HTERT RPE-1 (cell line): Measurements from ENCODE around the gene MACF1.

ENCODE experiments used
- in situ Hi-C: fragments of 300-500 bp; cut with MboI; formaldehyde crosslinking; loops from 4 replicates; pipeline ENCODE4 v1.14.3; 2020; ENCODE audit warnings: low sequenced_read_pairs

Gene MACF1

DNA sequence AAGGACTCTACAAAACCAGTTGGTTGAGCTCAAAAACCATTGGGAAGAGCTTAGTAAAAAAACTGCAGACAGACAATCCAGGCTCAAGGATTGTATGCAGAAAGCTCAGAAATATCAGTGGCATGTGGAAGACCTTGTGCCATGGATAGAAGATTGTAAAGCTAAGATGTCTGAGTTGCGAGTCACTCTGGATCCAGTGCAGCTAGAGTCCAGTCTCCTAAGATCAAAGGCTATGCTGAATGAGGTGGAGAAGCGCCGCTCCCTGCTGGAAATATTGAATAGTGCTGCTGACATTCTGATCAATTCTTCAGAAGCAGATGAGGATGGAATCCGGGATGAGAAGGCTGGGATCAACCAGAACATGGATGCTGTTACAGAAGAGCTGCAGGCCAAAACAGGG, 183.0 kb downstream of the MACF1 start:
- in situ Hi-C loops = no loop called here

DNA sequence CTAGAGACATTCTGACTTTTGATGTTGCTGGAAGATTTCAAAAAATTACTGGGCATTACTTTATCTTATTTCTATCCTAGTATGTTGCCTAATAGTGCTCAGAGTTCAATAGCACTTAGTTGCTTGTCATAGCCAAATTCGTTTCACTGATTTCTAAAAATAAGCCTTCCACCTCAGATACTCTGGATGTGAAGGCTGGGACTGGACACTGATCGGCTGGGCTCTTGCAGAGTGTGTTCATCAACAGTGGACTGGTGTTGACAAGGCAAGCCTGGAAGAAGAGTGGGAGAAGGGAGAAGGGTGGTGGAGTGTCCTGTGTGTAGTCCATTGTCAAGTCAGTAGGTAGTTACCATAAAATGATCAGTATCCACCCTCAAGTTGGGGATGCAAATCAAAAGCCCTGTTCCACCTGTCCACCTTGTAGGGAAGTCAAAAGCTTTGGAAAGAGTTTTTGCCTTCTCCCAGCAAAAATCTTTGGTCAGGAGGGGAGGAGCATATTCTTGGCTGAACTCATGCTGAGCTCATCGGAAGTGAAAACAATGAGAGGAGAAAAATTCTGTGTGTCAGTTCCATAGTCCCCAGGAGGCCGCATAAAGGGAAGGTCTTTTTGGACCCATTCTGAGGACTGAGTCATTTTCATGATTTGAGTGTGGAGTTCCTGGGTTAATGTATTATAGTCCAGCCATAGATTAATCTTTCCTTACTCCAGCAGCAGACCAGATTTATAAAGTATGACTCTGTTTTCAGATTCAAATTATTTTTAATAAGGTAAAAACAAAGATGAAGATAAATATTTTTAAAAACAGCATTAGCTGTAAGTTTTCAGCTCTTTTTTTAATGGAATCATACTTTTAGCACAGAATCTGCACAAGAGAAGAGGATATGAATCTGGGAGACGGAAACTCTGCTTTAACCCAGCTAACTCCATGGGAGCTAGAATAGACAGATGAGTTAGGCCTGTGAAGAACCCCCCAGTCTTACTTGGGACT, 187.5 kb downstream of the MACF1 start:
- in situ Hi-C loops = no loop called here

DNA sequence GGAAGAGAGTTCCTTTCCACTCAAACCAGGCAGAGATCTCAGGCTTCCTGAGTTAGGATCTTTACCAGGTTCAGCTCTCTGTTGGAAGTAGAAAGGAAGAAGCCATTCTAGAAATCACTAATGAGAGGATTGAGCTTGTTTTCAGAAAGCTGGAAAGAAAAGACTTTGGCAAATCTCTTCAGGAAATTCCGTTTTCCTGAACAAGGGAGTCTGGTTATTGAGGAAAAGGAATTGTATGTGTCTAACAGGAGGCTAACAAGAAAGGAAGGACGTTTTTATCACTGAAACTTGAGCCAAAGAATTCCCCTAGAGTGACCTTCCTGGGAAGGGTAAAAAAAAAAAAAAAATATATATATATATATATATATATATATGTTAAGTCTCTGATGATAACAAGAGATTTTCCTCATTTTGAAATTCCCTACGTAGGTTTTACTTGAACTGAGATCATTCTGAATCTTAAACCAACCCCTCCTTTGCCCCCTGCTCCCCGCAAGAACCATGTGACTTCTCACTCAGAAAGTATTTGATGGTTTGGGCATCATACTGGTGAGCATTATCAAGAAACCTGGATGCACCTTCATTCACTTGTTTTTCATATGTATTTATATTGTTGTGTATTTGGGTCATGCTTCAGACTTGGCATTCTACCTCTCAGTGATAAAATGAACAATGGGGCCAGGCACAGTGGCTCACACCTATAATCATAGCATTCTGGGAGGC, 188.5 kb downstream of the MACF1 start:
- in situ Hi-C loops = no loop called here

DNA sequence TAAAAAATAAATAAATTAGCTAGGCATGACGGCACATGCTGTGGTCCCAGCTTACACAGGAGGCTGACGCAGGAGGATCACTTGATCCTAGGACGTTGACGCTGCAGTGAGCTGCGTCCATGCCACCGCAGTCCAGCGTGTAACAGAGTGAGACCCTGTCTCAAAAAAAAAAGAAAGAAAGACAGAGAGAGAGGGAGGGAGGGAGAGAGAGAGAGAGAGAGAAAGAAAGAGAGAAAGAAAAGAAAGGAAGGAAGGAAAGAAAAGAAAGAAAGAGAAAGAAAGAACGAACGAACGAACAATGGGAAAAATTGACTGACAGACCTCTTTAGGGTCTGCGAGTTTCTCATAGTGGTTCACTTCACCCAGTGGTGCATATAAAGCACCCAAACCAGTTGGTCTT, 189.2 kb downstream of the MACF1 start:
- in situ Hi-C loops = no loop called here

DNA sequence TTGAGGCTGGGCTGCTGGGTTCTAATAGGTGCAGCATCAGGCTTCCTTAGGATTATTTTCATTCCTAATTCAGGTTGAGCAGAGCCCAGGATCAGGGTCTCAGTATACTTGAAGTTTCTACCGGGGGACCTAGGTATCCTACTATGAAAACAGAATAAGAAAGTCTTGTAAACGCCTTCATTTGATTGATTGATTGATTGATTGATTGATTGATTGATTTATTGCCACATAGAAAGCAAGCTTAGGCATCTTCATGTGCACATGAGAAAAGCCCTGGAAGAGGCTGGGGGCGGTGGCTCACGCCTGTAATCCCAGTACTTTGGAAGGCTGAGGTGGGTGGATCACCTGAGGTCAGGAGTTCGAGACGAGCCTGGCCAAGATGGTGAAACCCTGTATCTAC, 189.6 kb downstream of the MACF1 start:
- in situ Hi-C loops = no loop called here

DNA sequence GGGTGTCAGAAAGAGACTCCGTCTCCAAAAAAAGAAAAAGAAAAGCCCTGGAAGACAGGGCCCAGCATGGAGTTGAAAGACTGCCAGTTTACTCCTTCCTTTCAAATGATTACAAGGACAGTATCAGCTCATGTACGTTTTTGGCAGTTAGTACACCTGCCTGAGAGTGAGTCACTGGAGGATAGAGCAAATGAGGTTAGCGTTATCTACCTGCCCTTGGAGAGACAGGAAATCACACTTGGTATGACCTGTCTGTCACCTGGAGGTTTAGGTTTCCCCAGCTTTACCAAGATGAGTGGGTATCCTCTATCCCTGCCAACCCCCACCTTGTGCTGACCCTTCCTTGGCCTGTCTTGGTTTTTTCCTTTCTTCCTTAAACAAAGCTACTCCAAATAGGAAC, 190.1 kb downstream of the MACF1 start:
- in situ Hi-C loops = no loop called here

DNA sequence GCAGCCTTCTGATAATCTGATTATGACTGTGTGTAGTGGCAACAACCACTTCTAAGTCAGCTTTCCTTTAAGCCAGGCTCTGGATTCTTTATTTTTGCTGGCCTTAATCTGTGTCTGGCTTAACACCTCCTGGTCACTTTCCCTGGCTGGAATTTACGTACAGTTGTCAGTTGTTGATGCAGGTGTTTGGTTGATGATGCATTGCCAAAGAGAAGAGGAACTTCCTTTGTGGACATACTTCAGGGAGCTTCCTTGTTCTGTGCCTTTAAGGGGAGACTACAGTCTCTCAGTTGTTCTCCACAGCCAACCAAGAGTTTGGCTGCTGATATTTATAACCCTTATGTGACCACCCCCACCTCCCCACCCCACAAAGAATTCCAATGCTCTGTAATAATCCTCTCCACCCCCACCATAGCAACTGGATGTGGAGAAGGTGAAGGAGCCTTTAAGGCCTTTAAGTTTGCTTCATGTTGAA, 190.9 kb downstream of the MACF1 start:
- in situ Hi-C loops = no loop called here

DNA sequence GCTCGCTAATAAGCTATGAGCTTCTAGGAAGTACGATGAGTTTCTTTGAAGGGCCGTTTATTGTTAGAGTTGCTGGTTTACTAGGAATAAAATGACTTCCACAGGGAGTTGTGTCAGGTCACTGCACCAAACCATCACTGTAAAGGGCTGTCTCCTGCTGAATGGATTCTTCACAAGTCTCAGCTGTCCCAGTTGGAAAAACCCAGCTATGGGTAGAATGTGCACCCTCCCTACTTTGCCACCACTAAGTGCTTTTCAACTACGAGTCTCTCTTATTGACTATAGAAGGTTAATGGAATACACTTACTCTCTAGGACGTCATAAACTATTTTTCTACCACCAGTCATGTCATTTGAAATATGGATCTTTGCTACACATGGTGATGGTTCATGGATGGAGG, 192.2 kb downstream of the MACF1 start:
- in situ Hi-C loops = no loop called here

DNA sequence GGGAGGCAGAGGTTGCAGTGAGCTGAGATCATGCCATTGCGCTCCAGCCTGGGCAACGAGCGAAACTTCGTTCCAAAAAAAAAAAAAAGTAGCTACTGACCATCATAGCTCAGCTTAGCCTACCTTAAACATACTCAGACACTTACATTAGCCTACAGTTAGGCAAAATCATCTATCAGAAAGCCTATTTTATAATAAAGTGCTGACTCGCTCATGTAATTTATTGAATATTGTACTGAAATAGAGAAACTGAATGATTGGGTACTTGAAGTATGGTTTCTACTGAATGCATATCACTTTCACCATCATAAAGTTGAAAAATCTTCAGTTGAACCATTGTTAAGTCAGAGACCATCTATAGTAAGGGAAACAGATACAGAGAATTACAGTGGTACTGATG, 193.0 kb downstream of the MACF1 start:
- in situ Hi-C loops = no loop called here

DNA sequence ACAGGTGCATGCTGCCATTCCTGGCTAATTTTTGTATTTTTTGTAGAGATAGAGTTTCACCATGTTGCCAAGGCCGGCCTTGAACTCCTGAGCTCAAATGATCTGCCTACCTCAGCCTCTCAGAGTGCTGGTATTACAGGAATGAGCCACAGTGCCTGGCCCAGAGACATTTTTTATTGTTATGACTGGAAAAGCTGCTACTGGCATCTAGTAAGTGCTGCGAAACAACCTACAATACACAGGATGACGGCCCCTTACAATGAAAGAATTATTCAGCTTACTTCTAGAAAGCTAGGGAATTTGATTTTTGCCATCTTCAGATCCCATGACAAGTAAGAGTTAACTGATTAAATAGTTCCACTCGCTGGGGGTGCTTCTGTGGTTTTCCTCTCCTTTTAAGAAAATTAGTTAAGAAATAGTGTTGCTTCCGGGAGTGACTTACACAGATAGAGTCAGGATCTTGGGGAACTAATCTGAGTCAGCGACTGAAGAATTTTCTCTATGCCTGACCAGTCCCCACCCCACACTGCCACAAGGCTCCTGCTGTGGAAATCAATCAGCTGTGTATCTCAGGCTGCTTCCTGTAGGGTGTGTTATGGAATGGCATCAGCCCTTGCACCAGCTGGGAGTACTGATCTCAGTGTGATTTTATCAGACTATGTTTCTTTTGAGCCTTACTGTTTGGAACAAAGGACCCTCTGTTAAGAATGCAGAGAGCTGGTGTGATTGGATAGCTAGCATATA, 194.0 kb downstream of the MACF1 start:
- in situ Hi-C loops = no loop called here

DNA sequence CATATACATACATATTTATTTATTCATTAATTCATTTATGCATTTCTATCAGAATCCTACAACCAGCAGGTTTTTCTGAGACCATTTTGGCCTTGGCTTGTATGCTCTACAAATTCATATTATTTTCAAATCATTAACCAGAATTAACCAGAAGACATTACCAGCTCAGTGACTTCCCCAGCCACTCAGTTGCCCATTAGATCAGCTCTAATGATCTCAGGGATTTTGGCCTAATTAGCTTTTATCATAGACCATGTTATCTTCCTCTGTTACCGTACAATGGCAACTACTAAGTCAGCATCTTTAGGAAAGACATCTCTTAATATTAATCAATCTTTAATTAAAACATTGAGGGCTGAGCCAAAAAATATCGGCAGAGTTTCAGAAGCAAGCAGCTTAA, 196.6 kb downstream of the MACF1 start:
- in situ Hi-C loops = no loop called here

DNA sequence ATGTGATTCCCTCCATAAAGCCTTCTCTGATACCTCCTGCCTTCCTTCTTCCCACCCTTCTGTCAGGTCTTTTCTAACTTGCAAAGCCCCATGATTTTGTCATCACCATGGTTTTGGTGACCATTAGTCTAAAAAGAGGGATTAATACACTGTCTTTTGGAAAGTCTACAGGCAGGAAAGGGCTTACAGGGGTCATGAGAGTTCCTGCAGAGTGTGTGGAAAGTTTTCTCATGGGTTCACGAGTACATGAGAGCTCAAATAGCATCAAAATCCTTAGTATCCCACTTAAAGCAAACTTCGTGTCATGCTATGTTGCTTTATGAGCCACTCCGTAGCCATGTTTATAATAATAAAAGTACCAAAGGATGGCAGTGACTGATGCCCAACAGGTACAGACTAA, 200.4 kb downstream of the MACF1 start:
- in situ Hi-C loops = no loop called here

DNA sequence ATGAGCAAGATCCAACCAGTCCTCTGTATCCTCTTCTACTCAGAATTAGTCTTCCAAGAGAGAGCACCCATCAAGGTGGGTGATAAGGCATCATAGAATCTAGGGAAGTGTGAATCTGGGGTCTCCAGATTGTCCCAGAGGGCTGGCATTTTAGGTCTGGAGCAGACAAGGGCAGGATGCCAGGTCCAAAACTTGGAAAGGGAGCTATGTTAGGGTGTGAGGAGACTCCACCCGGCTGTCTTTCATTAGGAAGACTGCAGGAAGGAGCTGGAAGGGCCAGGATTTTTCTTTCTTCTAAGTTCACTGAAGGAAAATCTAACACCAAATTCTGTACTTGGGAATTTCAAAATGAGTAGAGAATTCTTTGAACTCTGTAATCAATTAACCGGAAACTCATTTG, 200.9 kb downstream of the MACF1 start:
- in situ Hi-C loops = no loop called here

DNA sequence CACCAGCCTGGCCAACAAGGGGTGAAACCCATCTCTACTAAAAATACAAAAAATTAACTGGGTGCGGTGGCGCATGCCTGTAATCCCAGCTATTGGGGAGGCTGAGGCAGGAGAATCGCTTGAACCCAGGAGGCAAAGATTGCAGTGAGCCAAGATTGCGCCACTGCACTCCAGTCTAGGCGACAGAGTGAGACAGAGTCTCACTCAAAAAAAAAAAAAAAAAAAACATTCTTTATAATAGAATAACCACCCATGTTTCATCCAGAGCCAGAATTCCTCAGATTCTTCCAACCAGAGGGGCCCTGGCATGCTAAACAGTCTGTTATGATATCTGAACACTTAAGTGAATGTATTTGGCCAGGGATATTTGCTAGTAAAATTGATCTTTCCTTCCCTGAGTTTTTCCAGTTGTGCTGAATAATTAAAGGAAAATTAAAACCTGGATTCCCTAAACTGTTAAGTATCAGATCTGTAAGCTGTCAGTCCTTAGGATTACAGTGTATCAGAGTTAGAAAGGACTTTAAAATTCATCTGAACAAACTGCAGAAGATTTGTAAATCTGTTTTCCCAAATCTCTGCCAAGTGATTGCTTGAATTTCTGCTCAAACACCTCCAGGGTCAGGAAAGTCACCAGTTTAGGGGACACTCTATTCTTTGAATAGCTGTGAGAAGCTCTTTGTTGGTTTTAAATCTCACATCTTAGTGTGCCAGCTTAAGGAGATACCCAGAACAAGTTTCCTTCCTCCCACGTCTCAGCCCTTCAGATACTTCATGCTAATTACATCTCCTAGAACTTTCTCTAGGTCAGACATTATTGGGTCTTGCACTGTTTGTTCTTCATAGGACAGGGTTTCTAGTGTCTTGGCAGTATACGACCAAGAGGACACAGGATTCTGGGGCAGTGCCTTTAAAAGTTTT, 202.3 kb downstream of the MACF1 start:
- in situ Hi-C loops = no loop called here

DNA sequence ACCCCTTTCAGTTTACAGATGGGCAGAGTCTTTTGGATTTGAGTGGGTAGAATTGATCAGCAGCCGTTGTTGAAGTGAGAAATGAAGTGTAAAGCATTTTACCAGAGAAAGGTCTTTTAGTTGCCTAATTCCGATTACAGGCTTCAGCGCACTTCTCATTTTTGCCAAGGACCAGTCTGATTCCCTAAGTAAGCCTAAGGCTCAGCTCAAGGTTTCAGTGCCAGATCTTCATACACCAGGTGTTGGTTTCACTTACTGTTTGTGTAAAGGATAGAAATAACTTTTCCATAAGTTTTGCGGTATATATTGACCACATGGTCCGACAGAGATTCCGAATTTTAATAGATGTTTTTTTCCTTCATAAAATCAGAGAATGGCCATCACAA, 203.0 kb downstream of the MACF1 start:
- in situ Hi-C loops = no loop called here

DNA sequence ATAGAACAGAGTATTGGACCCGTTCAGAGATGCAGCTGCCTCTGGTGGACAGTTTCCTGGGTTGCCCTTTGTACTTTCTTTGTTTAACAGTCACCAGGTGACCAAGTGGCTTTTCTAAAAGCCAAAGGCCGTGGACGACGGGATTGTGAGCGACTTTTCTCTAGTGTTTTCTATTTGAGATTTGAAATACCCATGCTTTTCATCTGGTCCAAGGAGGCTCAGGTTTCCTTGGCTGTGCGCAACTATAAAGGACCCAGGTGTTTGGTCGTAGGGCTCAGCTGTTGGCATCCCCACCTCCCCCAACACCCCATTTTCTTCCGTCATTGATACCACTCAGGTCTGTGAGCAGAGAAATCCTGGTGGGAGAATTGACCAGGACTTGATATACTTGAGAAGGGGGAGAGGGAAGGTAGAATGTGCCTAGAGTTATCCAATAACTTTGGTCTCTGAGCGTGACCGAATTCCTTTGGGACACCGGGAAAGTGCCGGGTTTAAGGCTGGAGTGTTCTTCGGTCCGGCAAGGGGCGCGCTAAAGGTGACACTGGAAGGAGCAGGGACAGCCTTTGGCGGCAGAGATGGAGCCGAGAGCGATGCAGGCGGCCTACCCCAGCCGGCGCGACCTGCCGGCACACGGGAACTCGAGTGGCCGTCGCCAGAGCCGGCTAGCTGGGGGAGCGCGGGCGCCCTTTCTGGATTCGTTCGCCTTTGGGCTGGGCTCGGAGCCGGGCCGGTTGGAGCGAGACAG, 203.6 kb downstream of the MACF1 start:
- in situ Hi-C loops = no loop called here

DNA sequence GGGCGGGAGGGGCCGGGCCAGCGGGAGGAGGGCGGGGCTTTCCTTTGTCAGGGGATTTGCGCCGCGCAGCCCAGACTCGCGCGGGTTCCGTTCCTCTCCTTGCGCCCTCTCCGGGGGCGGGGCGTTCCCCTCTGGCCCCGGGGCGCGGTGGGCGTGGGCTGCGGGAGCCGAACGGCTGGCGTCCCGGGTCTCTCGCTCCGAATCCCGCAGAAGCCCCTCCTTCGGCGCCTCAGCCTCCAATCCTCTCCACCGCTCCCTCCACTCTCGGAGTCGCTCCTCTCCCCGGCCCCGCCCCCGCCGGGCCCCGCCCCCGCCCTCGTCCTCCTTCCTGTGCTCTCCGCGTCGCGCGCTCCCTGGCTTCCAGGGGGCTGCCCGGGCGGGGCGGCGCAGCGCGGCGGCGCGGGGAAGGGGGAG, 204.2 kb downstream of the MACF1 start:
- in situ Hi-C loops = no loop called here

DNA sequence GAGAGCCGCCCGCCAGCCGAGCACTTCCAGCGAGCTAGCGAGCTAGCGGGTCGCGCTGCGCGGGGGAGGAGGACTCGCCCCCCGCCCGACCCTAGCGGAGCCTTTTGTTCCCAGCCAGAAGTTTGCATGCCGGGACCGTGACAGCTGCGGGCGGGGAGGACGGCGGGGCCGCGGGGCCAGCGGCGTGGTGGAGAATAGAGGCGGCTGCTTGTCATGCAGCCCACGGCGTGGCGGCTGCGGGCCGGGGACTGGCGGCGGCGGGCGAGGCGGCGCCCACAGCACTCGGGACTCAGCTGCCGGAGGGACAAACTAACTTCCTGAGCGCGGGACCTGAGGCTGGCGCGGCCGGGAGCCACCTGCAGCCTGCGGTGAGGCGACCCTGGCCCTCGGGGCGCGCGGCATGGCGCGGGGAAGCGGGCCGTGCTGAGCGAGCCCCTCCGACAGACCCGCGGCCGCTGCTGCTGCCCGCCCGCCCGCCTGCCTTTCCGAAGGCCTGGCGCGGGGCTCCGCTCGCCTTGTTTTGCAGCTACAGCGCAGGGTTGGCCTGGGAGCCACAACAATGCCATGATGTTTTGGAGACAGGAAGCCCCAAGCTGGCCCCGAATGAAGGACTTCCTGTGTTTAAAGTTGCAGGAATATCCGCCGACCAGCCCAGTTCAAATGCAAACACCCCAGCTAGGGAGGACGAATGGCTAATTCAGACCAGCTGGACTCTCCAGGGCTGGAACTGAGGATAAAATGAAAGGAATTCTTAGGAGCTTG, 204.7 kb downstream of the MACF1 start:
- in situ Hi-C loops = no loop called here

DNA sequence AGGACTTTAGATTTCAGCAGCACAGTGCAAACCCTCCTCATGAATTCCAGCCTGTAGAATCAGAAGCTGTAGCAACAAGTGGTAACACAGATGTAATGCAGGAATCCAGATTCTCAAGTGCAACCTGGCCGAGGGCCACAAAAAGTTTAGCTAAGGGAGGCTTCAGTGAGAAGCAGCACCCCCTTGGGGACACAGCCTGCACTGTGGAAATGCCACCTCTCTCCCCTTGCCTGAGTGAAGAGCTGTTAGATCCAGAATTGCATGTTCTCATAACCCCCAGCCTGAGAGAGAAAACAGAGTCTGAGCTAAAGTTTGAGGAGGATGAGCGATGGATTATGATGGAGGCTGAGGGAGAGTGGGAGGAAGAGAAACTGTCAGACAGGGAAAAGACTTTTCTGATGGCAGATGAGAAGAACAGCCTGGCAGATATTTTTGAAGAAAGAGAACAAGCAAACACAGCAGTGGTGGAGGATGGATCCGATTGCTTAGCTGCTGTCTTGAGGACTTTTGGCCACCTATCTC, 206.5 kb downstream of the MACF1 start:
- in situ Hi-C loops = no loop called here
